ENCODE data around the gene CHP1. TPM values are rescaled to one million over a fixed set of nuclear protein-coding genes. Genes with fewer than 3 reads are reported as not detected.

Gene CHP1
- total and polyA plus RNA-seq, 2 donors (not counting 1 experiment from before 2014, with no cell fraction given), result 14.2 to 39.9 TPM

DNA sequence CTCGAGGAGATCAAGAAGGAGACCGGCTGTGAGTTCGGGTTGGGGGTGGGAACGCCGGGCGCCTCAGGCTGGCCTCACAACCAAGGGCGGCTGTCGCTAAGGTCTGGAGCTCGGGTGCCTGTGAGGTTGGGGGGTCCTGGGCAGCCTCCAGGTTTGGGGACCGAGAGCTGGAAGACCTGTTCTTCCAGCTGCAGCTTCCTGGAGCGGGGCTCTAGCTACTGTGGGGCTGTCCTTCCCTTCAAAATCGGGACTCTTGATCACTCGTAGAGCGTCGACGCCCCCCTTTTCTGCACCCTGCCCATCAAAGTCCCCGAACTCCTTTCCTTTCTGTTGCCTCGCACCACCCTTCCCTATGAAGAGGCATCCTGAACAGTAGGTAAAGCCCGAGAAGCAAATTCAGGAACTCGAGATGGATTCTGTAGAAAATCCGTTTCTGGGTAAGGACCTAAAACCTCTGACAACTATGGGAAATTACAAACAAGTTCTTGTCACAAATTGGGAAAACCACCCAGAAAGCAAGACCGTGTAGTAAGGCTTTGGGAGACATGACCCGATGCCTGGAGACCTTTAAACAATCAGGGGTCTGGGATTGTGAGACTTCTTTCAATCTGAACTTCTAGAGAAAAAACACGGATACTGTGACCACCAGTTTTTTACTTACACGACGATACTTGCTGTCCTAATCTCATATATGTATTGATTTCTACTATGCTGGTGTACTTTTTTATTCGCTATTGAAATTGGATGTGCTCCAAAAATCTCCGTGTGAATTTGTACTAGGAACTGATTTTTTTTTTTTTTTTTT, 556 bp downstream of the CHP1 start:
- Histone ChIP-seq H3K79me2 (ENCODE audit: control insufficient read depth, insufficient read depth, low read length) (peaks cover 40% of the 10 kb centered on the region), H3K9me3 (ENCODE audit: control extremely low read depth in 1 of 3, control insufficient read depth in 2 of 3, insufficient read depth in 1 of 3, low read length in 2 of 3) (no peaks in the 10 kb centered on the region), H3K4me1 (ENCODE audit: control insufficient read depth in 2 of 2, insufficient read depth in 2 of 2, low read length in 2 of 2) (peaks cover 18 to 24% of the 10 kb centered on the region in 2 donors), H3K9ac (ENCODE audit: low read length) (peak overlapping the region; percentile 79), H3K4me3 (ENCODE audit: control extremely low read depth in 1 of 5, extremely low read depth in 1 of 5, insufficient read depth in 1 of 5, low read depth in 2 of 5, low read length in 4 of 5) (peak overlapping the region; percentile 80 to 94 (median 88)), H3K36me3 (replicated peaks in 1 of 2; ENCODE audit: control extremely low read depth in 1 of 2, control insufficient read depth in 1 of 2, extremely low read depth in 1 of 2, insufficient read depth in 2 of 2, low read length in 1 of 2) (no peaks in the 10 kb centered on the region), H3K27ac (ENCODE audit: low read length in 2 of 2) (peak overlapping the region; percentile 81 to 88), H4K20me1 (ENCODE audit: control insufficient read depth, insufficient read depth, low read length, poor library complexity, severe bottlenecking) (no peaks in the 10 kb centered on the region), H2AFZ (ENCODE audit: insufficient read depth, low read depth, low read length, poor library complexity, severe bottlenecking) (peak overlapping the region; percentile 91), H3K27me3 (replicated peaks in 1 of 4; ENCODE audit: control extremely low read depth in 1 of 4, control insufficient read depth in 3 of 4, insufficient read depth in 4 of 4, low read length in 3 of 4) (no peaks in the 10 kb centered on the region), H3K4me2 (replicated peaks; ENCODE audit: low read depth, low read length, poor library complexity, severe bottlenecking) (peak overlapping the region; percentile 81)
- ATAC-seq (ENCODE audit: low read depth) (peak; percentile 34), DNase-seq (no peak)
- TF ChIP-seq EZH2 (IDR thresholded peaks at IDR 0.05; ENCODE audit: borderline replicate concordance, insufficient read depth, low read depth, low read length, poor library complexity, severe bottlenecking) (no peak), CTCF (IDR thresholded peaks at IDR 0.05) (no peak)
- CTCF ChIA-PET, result interaction anchor here (0.7 to 1.5 kb wide), 15 partner anchors 18 to 1073 kb away, joined by 3 to 5 read pairs (median 4); partner anchors contain the start of genes INAFM2 and VPS18
- Mint-ChIP-seq H3K4me1 (peaks cover 30% of the 10 kb centered on the region), H3K4me3 (peak overlapping the region; percentile 95), H3K27me3 (no peaks in the 10 kb centered on the region), H3K27ac (peak overlapping the region; percentile 95), H3K9me3 (ENCODE audit: insufficient read depth) (no peaks in the 10 kb centered on the region)
- 3% methylated on average over 15 of the region's 28 CpGs for WGBS (ENCODE audit: insufficient coverage)
- intact Hi-C loops (cut with micrococcal nuclease), result loop anchor here (1.0 to 5.0 kb wide), 11 partner anchors 28 to 1691 kb away; partner anchors contain the start of genes CHAC1, INAFM2, MGA and NDUFAF1
- POLR2A ChIA-PET, result interaction anchor here (0.6 to 1.9 kb wide), 7 partner anchors 52 to 1263 kb away, joined by 3 to 10 read pairs (median 5); partner anchors contain the start of genes NUSAP1, OIP5 and SNAP23

GRCh38 chr15:41233367-41233771, 2.3 kb downstream of the CHP1 start:
- H3K27me3 Mint-ChIP-seq, result no peaks in the 10 kb centered on the region
- TF ChIP-seq EZH2 (IDR thresholded peaks at IDR 0.05; ENCODE audit: borderline replicate concordance, insufficient read depth, low read depth, low read length, poor library complexity, severe bottlenecking) (no peak), CTCF (IDR thresholded peaks at IDR 0.05) (no peak)
- no peak overlapping the region for H3K4me3 Mint-ChIP-seq

More at GRCh38 chr15:41233367-41233771, 2.3 kb downstream of the CHP1 start:
- no peaks in the 10 kb centered on the region for H3K27me3 ChIP-seq (replicated peaks in 1 of 4; ENCODE audit: control extremely low read depth in 1 of 4, control insufficient read depth in 3 of 4, insufficient read depth in 4 of 4, low read length in 3 of 4)
- no peaks in the 10 kb centered on the region for H3K9me3 ChIP-seq (ENCODE audit: control extremely low read depth in 1 of 3, control insufficient read depth in 2 of 3, insufficient read depth in 1 of 3, low read length in 2 of 3)
- no peak overlapping the region for H3K27ac ChIP-seq (ENCODE audit: low read length in 2 of 2)
- ChIA-PET CTCF (no interaction called here), POLR2A (no interaction called here)
- H3K36me3 ChIP-seq (replicated peaks in 1 of 2; ENCODE audit: control extremely low read depth in 1 of 2, control insufficient read depth in 1 of 2, extremely low read depth in 1 of 2, insufficient read depth in 2 of 2, low read length in 1 of 2), result no peaks in the 10 kb centered on the region
- peaks cover 44% of the 10 kb centered on the region for H3K79me2 ChIP-seq (ENCODE audit: control insufficient read depth, insufficient read depth, low read length)
- H3K4me1 ChIP-seq (ENCODE audit: control insufficient read depth in 2 of 2, insufficient read depth in 2 of 2, low read length in 2 of 2), result peaks cover 18 to 24% of the 10 kb centered on the region in 2 donors
- DNase-seq, result no peak
- WGBS (ENCODE audit: insufficient coverage), result 100% methylated on average over 1 of the region's 1 CpG
- H3K4me2 ChIP-seq (replicated peaks; ENCODE audit: low read depth, low read length, poor library complexity, severe bottlenecking), result no peak overlapping the region
- no peak for ATAC-seq (ENCODE audit: low read depth)
- H3K27ac Mint-ChIP-seq, result no peak overlapping the region
- H3K4me3 ChIP-seq (ENCODE audit: control extremely low read depth in 1 of 5, extremely low read depth in 1 of 5, insufficient read depth in 1 of 5, low read depth in 2 of 5, low read length in 4 of 5), result no peak overlapping the region
- intact Hi-C loops (cut with micrococcal nuclease), result loop anchor here (5.0 kb wide), 2 partner anchors 184 to 1689 kb away; partner anchors contain the start of genes RTF1 and TTBK2
- H4K20me1 ChIP-seq (ENCODE audit: control insufficient read depth, insufficient read depth, low read length, poor library complexity, severe bottlenecking), result no peaks in the 10 kb centered on the region
- H3K4me1 Mint-ChIP-seq, result peaks cover 30% of the 10 kb centered on the region
- H2AFZ ChIP-seq (ENCODE audit: insufficient read depth, low read depth, low read length, poor library complexity, severe bottlenecking), result no peak overlapping the region
- H3K9ac ChIP-seq (ENCODE audit: low read length), result no peak overlapping the region
- H3K9me3 Mint-ChIP-seq (ENCODE audit: insufficient read depth), result no peaks in the 10 kb centered on the region
